NCI-H1105 treated with DMSO at 0.1 percent for 48 hours (cell line): ENCODE measurements around the gene VGLL1.

Experiments used
- DNase-seq: peaks from one replicate; lab custom pipeline; 2025; lab: John Stamatoyannopoulos, UW

Gene VGLL1, protein sequence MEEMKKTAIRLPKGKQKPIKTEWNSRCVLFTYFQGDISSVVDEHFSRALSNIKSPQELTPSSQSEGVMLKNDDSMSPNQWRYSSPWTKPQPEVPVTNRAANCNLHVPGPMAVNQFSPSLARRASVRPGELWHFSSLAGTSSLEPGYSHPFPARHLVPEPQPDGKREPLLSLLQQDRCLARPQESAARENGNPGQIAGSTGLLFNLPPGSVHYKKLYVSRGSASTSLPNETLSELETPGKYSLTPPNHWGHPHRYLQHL

DNA sequence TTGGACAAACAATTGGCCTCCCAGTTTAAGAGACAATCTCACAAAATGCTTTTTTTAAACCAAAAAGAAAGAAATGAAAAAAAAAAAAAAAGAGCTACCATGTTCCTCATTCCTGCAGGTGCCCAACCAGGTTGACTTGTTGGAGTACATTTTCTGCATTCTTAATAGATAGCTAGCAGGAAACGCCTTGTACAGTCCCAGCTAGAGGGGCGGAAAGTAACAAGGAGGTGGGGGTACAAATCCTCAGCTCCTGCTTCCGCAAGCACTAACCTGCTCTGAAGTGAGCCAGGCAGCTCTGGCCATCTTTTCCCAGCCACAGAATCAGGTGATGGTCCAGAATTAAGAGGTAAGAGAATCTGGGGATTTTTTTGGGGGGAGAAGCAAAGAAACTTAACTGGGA lies at the start of gene VGLL1:
VGLL1 (plus strand) TSS at position 265 of the 400 bp plus-strand sequence. CDS start 3,806 bp downstream, outside the sequence.
- DNase-seq = no peak

DNA sequence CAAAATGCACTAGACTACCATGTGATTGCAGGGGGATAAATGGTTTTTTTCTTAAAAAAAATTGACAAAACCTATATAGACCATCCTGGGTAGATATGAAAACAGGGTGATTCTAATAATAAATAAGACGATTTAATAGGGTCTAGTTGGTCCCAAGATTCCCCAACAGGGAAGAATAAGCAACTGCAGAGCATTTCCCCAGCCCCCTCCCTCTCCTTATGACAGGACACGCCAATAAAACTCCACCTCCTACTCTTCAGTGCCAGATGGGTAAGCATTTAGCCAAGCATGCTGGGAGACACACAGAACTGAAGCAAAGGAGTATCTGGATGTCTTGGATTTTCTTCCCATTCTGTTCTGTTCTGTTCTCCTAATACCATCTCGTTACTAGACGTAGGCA lies 44.4 kb upstream of the VGLL1 start, which contains the start of gene BRS3:
BRS3 (plus strand) TSS at position 301 of the 400 bp plus-strand sequence. CDS start 168 bp downstream, outside the sequence.
- no peak for DNase-seq

DNA sequence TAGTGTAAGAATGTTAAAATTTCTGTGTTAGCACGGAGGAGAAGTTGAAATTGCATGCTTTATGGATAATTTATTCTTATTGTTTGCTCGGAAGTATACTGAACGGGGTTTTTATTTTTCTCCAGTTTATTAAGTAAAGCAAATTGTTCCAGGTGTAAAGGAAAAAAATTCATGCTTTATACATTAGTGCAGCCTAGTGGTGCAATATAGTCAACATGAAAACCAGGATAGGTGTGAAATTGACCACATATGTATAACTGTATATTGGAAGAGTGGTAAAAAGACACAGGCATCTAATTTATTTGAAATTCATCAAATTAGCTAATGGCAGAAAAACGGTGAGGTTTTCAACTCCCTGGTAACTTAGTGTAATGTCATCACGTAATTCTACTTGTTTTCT lies 43.3 kb upstream of the VGLL1 start:
- peak; percentile 25 for DNase-seq

DNA sequence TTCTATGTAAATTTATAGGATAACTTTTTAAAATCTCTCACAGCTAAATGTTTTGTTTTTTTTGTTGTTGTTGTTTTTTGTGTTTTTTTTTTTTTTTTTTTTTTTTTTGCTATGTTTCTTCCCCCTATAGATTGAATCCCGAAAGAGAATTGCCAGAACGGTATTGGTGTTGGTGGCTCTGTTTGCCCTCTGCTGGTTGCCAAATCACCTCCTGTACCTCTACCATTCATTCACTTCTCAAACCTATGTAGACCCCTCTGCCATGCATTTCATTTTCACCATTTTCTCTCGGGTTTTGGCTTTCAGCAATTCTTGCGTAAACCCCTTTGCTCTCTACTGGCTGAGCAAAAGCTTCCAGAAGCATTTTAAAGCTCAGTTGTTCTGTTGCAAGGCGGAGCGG lies 40.2 kb upstream of the VGLL1 start:
- no peak for DNase-seq

DNA sequence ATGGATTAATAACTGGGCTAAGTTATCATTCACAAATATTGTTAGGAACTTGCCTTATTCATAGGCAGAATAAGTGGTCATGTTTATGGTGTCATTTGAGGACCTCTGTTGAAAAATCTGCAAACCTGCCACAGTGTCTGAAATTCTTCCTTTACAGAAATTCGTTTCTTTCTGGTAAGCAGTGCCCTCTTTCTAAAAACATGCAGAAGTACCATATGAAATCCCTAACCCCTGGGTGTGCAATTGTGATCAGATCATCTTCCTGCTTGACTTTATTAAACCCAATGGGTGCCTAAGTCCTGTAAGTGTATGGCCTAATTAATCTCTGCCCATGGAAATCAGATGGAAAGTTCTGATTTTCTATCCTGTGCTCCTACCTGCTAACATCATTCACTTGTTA lies 39.0 kb upstream of the VGLL1 start:
- no peak for DNase-seq

DNA sequence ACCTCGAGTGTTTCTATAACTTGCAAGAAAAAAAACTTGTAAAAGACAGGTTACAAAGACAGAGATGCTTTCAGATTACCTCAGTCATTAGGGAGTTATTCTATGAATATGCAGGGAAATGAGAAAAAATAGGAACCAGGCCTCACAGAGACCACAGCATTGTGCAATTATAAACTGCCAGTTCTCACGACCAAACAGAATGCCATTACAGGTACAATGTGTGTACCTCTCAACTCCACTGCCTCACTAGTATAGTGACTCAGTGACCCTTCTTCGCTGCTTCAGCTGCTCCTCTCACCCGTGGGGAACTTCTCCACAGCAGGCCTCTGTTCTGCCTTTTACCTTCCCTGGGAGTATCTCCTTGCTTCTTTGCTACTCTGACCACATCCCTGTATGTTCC lies 37.0 kb upstream of the VGLL1 start:
- no peak for DNase-seq

DNA sequence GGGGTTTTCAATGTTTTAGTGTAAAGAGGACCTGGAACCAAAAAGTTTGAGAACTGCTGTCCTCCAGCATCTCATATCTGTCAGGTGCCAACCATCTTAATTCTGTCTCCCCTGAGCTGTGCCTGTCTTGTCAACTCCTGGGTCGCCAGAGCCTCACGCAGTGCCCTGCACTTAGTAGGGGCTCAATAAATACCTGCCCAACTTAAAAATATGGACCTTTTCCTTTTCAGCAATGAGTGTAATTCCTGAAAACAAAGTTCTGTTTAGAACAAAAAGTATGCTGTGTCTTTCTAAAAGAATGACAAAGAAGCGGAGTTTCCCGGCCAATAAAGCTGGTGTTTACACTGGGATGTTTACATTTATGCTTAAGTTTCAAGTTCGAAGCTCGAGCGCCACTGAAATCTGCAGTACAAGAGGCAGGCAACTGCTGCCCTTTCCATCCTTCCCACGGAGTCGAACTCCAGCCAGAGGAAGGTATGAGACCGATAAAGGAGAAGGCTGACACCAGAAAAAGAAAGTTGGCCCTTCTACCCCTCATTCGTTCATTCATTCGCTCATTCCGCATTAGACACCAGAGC lies 35.7 kb upstream of the VGLL1 start:
- no peak for DNase-seq

DNA sequence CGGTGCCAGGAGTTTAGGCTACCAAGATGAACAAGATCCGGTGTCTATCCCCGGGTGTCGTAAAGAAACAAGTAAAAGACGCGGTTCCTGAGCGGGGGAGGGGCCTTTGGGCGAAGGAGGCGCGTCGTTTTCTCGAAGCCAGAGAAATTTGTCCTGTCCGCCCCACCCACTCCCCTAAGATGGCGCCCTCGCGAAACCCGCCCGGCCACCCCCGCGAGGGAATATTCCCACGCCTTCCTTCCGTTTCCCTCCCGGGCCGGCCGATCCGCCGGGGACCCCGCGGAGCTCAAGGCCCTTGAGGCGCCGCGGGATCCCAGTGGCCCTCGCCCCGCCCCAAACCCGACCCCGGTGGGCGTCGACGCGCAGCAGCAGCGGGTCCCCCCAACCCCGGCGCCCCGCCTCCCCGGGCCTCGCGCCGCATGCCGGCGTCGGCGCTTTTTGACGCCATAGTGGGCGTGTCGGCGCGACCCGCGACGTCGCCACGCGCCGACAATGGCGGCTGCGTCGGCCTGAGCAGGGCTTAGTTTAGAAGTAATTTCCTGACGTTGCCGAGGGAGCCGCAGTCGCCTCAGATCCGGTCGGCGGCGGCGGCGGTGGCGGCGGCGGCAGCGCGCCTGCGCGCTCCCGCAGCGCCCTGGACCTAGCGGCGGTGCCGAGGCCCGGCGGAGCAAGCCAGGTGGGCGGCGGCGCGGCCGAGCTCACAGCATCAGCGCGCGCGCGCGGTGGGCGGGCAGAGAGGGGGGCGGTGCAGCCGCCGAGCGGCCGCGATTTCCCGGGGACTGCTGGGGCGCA lies 35.1 kb upstream of the VGLL1 start:
- peak; percentile 80 for DNase-seq

DNA sequence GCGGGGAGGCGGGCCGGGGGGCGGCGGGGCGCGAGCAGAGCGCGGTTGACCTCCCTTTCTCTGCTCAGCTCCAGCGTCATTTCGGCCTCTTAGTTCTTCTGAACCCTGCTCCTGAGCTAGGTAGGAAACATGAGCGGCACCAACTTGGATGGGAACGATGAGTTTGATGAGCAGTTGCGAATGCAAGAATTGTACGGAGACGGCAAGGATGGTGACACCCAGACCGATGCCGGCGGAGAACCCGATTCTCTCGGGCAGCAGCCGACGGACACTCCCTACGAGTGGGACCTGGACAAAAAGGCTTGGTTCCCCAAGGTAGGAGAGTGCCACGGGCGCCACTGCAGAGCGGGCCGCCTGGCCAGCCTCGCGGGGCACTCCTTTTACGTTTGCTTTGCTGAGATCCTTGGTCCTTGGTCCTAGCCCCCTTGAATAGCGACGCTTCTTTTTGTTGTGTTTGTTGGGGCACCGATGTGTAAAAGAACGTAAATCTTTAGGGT lies 34.4 kb upstream of the VGLL1 start, which contains the start of gene HTATSF1:
HTATSF1 (plus strand) TSS at position 37 of the 497 bp plus-strand sequence; CDS start at position 130, 93 bp downstream.
- no peak for DNase-seq

DNA sequence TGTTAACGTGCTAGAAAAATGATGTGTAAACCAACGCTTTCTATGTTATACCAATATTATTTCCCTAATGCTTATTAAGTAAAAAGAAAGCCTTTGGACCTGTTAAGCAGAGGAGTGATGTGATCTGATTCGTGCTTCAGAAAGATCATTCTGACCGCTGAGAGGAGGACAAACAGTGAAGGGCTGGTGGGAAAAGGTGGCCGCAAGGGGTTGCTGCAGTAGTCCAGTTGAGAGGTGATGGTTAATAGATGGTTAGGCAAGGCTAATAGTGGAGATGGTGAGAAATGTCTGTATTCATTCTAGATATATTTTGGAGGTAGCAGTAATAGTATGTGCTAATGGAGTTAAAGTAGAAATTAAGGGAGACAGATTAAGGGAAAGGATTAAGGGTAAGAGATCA lies 12.9 kb upstream of the VGLL1 start:
- DNase-seq = no peak

DNA sequence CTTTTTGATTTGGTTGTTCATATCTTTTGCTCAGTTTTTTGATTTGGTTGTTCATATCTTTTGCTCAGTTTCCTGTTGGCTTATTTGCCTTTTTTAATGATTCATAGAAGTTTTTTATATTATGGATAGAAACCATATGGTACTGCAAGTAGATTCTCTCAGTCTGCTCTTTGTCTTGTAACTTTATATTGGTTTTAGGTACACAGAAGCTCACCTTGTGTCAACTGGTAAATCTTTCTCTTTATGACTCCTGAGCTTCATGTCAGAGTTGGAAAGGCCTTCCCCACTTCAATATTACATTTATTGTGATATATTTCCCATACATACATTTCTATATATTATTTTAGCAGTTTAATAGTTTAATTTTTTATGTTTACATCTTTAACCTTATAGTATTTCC lies 8.2 kb upstream of the VGLL1 start:
- no peak for DNase-seq

DNA sequence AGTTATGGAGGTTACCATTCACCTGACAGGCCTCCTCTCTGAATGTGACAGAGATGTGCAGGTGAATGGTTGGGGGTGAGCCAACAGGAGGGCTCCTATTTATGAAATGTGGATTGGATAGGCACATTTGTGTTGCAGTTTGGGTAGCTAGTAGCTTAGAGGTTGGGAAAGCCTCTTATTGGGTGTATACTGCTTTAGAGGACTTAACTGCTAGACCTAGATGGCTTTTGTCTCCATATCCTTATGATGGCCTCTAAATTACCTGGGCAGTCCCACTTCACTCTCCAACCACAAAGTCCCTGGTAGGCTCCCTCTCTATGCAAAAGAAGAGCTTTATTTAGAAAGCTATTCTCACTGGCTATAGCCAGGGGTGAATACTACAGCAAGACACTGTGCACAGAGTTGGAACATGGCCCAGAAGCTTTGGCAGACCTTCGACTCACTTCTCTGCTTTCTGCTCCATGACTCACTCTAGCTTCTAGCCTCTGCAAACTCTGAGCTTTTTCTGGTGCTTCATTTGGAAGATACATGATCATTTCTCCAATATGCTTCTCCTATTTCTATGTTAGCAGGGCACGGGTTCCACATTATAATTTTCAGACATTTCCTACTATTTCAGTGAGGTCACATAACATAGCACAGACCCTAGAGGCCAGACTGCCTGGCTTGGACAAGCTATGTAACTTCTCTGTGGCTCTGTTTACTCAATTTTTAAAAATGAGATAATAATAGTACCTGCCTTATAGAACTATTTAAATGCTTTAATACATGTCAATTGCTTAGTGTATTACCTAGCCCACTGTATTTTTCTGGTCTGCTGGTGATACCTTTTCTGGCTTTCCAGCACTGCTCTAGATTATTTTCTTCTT lies 6.0 kb upstream of the VGLL1 start:
- peak; percentile 44 for DNase-seq

DNA sequence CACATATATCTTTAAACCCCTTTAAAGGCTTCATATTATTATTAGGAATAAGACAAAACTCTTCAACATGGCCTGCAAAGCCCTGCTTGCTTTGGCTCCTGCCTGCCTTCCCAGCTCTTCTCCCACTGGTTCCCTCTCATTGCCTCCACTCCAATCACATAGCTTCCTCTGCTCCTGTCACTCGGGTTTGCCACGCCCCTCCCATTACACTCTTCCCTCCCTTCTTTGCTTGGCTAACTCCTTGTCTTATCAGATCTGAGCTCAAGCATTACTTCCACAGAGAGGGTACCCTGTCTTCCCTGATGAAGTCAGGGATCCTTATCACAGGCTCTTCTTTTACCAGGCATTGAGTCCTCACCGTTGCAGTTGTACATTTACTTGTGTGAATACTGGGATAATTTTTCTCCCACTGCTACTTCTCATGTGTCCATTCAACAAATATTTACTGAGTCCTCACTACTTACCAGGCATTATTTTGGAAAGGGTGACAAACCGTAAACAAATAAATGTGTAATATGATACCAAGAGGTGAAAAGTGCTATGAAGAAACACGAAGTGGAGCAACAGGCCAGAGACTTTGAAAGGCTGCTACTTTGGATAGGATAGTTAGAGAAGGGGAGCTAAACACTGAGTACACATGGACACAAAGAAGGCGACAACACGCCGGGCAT lies 3.2 kb upstream of the VGLL1 start:
- no peak for DNase-seq

DNA sequence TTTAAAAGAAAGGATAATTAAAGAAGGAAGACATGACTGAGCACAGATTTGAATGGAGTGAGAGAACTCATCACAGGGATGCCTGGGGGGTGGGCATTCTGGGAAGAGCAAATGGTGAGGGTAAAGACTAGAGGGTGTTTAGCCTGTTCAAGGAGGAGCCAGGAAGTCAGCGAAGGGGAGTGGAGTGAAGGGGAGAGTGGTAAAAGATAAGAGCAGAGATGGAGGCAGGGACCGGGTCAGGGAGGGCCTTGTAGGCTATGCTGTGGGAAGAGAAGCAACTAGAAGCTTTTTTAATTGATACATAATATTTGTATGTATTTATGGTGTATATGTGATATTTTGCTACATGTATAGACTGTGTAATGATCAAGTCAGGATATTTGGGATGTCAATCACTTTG lies 2.2 kb upstream of the VGLL1 start:
- no peak for DNase-seq

DNA sequence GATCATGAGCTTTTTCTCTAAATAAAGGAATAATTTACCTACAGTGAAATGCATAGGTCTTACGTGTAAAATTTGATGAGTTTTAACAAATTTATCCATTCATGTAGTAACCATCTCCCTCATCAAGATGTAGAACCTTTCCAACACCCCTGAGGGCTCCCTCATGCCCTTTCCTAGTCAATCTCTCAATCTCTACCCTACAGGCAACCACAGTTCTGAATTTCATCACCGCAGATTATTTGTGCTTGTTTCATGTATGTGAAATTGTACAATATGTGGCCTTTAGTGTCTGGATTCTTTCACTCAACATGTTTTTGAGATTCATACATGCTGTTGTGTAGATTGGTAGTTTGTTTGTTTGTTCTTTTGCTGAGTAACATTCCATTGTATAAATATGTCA lies 2.1 kb downstream of the VGLL1 start:
- DNase-seq = no peak

DNA sequence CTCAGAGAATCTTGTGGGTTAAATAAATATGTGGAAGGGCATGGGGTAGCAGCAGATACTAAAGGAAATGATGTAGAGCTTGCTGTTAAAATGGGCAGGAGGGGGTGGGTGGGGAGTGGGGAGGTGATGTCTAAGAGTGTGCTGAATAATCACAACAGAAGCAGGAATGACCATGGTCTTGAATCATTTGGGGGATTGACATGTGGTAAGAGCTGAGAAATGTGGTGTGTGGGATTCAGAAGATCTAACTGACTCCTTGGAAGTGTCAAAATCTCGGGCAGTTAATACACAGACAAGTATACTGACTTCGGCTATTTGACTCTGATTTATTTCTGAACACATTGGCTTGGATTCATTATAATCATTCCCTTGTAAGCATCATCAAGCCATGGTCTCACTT lies 6.8 kb downstream of the VGLL1 start:
- no peak for DNase-seq

DNA sequence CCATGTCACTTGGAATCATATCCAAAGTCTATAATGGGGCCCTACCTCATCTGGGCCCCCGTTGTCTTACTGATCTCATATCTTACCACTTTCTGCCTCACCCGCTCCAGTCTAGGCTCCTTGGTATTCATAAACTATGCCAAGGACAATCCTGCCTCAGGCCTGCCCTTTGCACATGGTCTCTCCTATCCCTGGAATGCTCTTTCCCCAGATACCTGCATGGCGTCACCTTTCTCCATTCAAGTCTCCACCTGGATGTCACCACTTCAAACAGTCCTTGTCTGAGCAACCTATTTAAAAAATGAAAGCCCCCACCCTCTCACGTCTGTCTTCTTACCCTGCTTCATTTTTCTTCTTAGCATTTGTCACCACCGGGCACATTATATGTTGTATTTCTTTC lies 8.2 kb downstream of the VGLL1 start:
- DNase-seq = no peak

DNA sequence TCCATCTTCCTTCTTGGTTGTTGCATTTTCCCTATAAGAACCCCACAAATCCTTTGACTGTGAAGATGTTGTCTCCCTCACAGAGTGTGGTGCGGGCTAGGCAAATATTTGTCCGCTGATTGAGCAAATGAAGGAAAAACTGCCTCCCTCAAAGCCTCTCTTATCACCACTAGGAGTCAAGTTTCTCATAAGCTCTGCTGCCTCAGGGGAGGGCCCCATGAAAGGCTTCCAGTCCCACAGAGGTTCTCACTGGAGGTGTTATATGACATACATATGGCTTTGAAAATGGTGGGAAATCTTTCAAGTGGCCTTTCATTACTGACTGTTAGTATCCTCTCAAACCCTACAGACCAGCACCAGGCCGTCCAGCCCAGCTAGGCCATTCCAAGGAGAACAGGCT lies 9.3 kb downstream of the VGLL1 start:
- DNase-seq = no peak

DNA sequence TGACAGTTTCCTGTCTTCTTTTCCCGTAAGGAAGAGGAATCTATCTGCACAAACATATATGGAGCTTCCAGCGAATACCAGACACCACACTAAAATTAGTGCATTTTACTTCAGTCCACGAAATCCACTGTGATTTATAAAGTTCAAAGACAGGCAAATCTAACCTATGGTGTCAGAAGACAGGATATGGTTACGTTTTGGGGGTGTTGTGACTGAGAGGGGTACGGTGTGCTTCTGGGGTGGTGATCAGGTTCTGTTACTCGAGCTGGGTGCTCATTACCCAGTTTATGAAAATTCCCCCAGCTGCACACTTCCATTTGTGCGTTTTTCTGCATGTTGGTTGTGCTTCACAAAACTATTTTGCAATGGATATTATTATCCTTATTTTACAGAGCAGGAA lies 10.3 kb downstream of the VGLL1 start:
- DNase-seq = no peak

DNA sequence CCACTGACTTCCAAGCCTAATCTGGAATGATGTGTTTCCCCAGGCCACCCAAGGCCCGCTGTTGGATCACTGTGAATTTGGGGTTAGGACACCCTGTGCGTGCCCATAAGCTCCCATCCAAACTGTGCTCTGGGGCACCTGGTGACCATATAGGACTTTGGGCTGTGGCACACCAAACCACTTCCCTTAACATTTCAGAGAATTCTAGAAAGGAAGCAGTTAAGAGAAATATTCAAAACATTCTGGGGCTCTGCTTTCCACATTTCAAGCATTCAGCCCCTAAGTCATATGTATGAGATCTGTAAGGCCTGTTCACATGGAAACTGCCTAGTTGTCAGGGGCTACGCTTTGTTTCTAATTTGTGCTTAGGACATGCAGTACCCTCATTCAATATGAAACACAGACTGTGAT lies 14.4 kb downstream of the VGLL1 start:
- DNase-seq = peak; percentile 32

DNA sequence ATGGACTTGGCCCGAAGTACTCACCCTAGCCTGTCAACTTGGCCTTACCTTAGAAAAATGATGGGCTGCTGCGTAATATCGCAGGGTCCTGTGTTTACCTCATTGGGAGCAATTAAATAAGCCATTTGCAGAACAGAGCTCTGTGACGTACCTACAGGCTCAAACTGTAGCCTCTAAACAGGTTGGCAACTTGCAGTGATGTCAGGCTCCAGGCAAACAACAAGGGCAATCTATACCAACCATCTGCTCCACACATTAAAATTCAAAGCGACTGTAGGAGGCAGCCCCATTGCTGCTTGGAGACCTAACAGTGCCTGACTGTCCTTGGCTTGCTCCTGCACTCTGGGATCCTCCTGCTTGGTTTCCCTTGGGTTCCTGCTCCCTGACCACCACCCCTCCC lies 17.2 kb downstream of the VGLL1 start:
- DNase-seq = no peak
